ENCODE results near the gene PTPRH.

Gene PTPRH

DNA sequence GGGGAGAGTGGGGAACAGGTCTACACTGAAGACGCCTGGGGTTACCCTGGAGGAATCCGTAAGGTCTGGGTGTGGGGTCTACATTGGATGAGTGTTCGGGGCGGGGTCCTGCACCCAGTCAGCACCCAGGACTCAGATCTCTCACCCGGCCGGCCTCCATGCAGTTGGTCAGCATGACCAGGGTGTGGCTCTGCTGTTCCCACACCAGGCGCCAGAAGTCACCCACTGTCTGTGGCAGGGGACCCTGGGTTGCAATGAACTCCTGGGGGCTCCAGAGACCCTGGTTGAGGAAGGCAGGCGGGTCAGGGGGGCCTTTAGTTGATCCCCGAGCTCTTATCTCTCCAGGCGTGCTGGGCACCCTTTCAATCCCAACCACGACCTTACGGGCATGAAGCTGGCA is 23.2 kb downstream of the PTPRH start:
- no peaks in the 10 kb centered on the region; the same call in 1 of the 2 replicates for H3K27me3 ChIP-seq (ENCODE audit: insufficient read depth, low read length)
- H3K4me3 ChIP-seq (ENCODE audit: low read depth, low read length, poor library complexity, severe bottlenecking), result no peak overlapping the region
- H3K4me2 ChIP-seq (ENCODE audit: low read length), result no peak overlapping the region
- no peaks in the 10 kb centered on the region for H3K79me2 ChIP-seq (ENCODE audit: insufficient read depth, low read length)
- H3K9me3 ChIP-seq (ENCODE audit: low read length), result no peaks in the 10 kb centered on the region
- no peak overlapping the region for H3K9ac ChIP-seq (ENCODE audit: low read length)
- no peaks in the 10 kb centered on the region for H3K9me2 ChIP-seq (ENCODE audit: low read depth, low read length)
- H3K27ac ChIP-seq (ENCODE audit: low read depth, low read length, poor library complexity, severe bottlenecking), result no peak overlapping the region
- no peaks in the 10 kb centered on the region for H3F3A ChIP-seq (ENCODE audit: insufficient read depth, low read length)
- H3K4me1 ChIP-seq (ENCODE audit: insufficient read depth, low read length, severe bottlenecking), result no peaks in the 10 kb centered on the region
- TF ChIP-seq, protein P1, sequence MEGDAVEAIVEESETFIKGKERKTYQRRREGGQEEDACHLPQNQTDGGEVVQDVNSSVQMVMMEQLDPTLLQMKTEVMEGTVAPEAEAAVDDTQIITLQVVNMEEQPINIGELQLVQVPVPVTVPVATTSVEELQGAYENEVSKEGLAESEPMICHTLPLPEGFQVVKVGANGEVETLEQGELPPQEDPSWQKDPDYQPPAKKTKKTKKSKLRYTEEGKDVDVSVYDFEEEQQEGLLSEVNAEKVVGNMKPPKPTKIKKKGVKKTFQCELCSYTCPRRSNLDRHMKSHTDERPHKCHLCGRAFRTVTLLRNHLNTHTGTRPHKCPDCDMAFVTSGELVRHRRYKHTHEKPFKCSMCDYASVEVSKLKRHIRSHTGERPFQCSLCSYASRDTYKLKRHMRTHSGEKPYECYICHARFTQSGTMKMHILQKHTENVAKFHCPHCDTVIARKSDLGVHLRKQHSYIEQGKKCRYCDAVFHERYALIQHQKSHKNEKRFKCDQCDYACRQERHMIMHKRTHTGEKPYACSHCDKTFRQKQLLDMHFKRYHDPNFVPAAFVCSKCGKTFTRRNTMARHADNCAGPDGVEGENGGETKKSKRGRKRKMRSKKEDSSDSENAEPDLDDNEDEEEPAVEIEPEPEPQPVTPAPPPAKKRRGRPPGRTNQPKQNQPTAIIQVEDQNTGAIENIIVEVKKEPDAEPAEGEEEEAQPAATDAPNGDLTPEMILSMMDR (IDR thresholded peaks at IDR 0.05; ENCODE audit: low read length), result no peak
- no peak for TF ChIP-seq EZH2 (IDR thresholded peaks at IDR 0.05; ENCODE audit: borderline replicate concordance, low read length)
- no peak overlapping the region for H2AFZ ChIP-seq (ENCODE audit: low read length)
- no peaks in the 10 kb centered on the region for H4K20me1 ChIP-seq (ENCODE audit: insufficient read depth, low read length)
- no peaks in the 10 kb centered on the region for H3K36me3 ChIP-seq (ENCODE audit: insufficient read depth, low read length)

- H3K4me1 ChIP-seq (ENCODE audit: insufficient read depth, low read length, severe bottlenecking), result peaks cover 16% of the 10 kb centered on the region
- no peaks in the 10 kb centered on the region; the same call in 1 of the 2 replicates for H3K27me3 ChIP-seq (ENCODE audit: insufficient read depth, low read length)
Measured at GRCh38 chr19:55181740-55182139, 27.6 kb downstream of the PTPRH start.

DNA sequence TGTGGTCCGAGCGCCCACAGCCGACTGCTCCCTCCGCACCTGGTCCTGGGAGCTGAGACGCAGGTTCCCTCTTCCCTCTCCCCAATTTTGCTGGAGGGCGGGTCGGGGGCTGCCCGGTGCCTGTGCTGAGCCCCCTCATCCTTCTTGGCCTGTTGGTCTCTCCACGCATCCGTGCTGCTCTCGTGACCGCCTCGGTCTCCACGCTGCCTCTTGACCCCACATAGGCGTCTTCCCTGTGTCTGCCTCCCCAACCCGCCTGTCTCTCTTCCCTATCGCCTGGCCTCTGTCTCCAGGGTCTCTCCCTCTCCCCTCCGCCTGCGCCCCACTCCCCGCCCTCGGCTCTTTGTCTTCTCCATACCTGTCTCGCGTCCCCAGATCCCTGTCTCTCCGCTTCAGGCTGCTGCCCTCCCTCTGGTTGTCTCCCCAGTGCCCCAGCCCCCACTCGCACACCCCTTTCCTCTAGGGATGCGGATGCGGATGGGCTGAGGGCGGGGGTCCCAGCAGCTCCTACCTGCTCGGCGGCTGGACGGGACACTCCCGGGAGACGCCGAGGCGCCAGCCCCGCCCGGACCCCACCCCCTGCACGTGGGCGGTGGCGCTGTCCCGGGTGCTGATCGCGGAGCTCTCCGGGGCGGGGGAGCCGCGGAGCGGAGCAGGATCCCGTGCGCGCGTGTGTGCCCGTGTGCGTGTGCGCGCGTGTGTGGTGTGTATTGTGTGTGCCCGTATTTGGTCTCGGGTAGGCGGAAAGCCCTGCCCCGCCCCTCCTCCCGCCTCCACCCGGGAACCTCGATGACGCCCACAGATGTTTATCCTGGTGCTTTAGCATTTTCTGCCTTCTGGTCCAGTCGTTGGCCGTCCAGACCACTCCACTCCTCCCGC is 29.5 kb downstream of the PTPRH start, which contains the start of gene SYT5:
Gene SYT5 (minus strand): TSS at position 684 of the 879 bp plus-strand sequence. CDS start 1,248 bp downstream, outside the sequence.
- Histone ChIP-seq H3K9me2 (ENCODE audit: low read depth, low read length) (no peaks in the 10 kb centered on the region), H2AFZ (ENCODE audit: low read length) (no peak within 1 kb of the TSS), H3K27ac (ENCODE audit: low read depth, low read length, poor library complexity, severe bottlenecking) (no peak within 1 kb of the TSS), H3K4me1 (ENCODE audit: insufficient read depth, low read length, severe bottlenecking) (peaks cover 16% of the 10 kb centered on the region), H3K9me3 (ENCODE audit: low read length) (no peaks in the 10 kb centered on the region), H3K4me2 (ENCODE audit: low read length) (peak within 1 kb of the TSS; percentile 72), H3K36me3 (ENCODE audit: insufficient read depth, low read length) (no peaks in the 10 kb centered on the region), H3K27me3 (ENCODE audit: insufficient read depth, low read length) (peaks cover 3% of the 10 kb centered on the region; the same call in 1 of the 2 replicates), H3K9ac (ENCODE audit: low read length) (no peak within 1 kb of the TSS), H3K4me3 (ENCODE audit: low read depth, low read length, poor library complexity, severe bottlenecking) (peak within 1 kb of the TSS; percentile 55), H4K20me1 (ENCODE audit: insufficient read depth, low read length) (no peaks in the 10 kb centered on the region), H3K79me2 (ENCODE audit: insufficient read depth, low read length) (no peaks in the 10 kb centered on the region), H3F3A (ENCODE audit: insufficient read depth, low read length) (no peaks in the 10 kb centered on the region)
- TF ChIP-seq, protein P1 (IDR thresholded peaks at IDR 0.05; ENCODE audit: low read length), result no peak
- no peak for TF ChIP-seq EZH2 (IDR thresholded peaks at IDR 0.05; ENCODE audit: borderline replicate concordance, low read length)

More at GRCh38 chr19:55181740-55182139, 27.6 kb downstream of the PTPRH start:
- Histone ChIP-seq H4K20me1 (ENCODE audit: insufficient read depth, low read length) (no peaks in the 10 kb centered on the region), H3K9ac (ENCODE audit: low read length) (no peak overlapping the region), H3K9me3 (ENCODE audit: low read length) (no peaks in the 10 kb centered on the region), H3F3A (ENCODE audit: insufficient read depth, low read length) (no peaks in the 10 kb centered on the region), H3K9me2 (ENCODE audit: low read depth, low read length) (no peaks in the 10 kb centered on the region), H2AFZ (ENCODE audit: low read length) (no peak overlapping the region), H3K27ac (ENCODE audit: low read depth, low read length, poor library complexity, severe bottlenecking) (no peak overlapping the region), H3K79me2 (ENCODE audit: insufficient read depth, low read length) (no peaks in the 10 kb centered on the region), H3K4me2 (ENCODE audit: low read length) (no peak overlapping the region), H3K4me3 (ENCODE audit: low read depth, low read length, poor library complexity, severe bottlenecking) (no peak overlapping the region), H3K36me3 (ENCODE audit: insufficient read depth, low read length) (no peaks in the 10 kb centered on the region)
- TF ChIP-seq, protein P1 (IDR thresholded peaks at IDR 0.05; ENCODE audit: low read length), result no peak
- TF ChIP-seq EZH2 (IDR thresholded peaks at IDR 0.05; ENCODE audit: borderline replicate concordance, low read length), result no peak

Data from OCI-LY1 (cell line).